SH-SY5Y (cell line): ENCODE measurements around the gene LSM14A.

Experiments
- GATA2 ChIP-seq: IDR thresholded peaks from 2 replicates; pipeline ENCODE4 v1.6.1; 2011; ENCODE audit warnings: mild to moderate bottlenecking, low read depth, low read length
- GATA3 ChIP-seq: IDR thresholded peaks from 2 replicates; pipeline ENCODE4 v1.6.1; 2011; ENCODE audit warnings: low read depth, mild to moderate bottlenecking, low read length, moderate library complexity

- TF ChIP-seq GATA3, result no peak
- no peak for TF ChIP-seq GATA2
Observed at GRCh38 chr19:34179066-34179465, 6.8 kb downstream of the LSM14A start.
